Measurements from ENCODE around the gene DMAC2.

DNA sequence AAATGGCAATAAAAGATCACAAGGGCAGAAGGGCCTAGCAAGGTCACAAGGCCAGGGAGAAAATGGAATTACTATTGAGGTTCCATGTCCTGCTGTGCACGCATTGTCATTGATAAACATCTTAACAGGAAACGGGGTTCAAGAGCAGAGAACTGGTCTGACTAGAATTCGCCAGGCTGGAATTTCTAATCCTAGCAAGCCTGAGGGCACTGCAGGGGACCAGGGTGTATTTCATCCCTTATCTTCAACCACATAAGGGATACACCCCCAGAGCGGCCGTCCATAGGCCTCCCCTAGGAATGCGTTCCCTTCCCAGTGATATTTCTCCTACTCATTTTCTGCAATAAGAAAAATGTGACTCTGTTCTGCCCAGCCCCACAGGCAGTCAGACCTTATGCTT, 22.8 kb upstream of the DMAC2 start:
- TF ChIP-seq POLR2A (IDR thresholded peaks at IDR 0.05; ENCODE audit: low read depth, low read length): no peak
- TF ChIP-seq POLR2AphosphoS5 (IDR thresholded peaks at IDR 0.05; ENCODE audit: low read depth, low read length): no peak
